ENCODE results near the gene RUNDC3A.

The RUNDC3A gene

DNA sequence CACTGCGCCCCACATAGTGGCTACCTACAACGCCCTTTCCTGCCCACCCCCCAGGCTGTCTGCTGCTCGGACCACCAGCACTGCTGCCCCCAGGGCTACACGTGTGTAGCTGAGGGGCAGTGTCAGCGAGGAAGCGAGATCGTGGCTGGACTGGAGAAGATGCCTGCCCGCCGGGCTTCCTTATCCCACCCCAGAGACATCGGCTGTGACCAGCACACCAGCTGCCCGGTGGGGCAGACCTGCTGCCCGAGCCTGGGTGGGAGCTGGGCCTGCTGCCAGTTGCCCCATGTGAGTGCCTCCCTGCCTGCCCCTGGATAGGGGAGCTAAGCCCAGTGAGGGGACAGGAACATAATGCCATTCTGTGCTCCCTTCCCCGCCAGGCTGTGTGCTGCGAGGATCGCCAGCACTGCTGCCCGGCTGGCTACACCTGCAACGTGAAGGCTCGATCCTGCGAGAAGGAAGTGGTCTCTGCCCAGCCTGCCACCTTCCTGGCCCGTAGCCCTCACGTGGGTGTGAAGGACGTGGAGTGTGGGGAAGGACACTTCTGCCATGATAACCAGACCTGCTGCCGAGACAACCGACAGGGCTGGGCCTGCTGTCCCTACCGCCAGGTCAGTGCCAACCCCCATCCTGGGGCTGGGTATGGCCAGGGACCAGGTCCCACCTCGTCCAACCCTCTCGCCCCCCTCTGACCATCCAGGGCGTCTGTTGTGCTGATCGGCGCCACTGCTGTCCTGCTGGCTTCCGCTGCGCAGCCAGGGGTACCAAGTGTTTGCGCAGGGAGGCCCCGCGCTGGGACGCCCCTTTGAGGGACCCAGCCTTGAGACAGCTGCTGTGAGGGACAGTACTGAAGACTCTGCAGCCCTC is 43.8 kb downstream of the RUNDC3A start:
- no peaks in the 10 kb centered on the region for H4K20me1 ChIP-seq (ENCODE audit: insufficient read depth, low read length)
- H2AFZ ChIP-seq (ENCODE audit: low read length) = no peak overlapping the region
- H3K9me2 ChIP-seq (ENCODE audit: low read depth, low read length) = no peaks in the 10 kb centered on the region
- H3K4me1 ChIP-seq (ENCODE audit: insufficient read depth, low read length, severe bottlenecking) = peaks cover 17% of the 10 kb centered on the region
- H3K4me2 ChIP-seq (ENCODE audit: low read length) = no peak overlapping the region
- H3K79me2 ChIP-seq (ENCODE audit: insufficient read depth, low read length) = no peaks in the 10 kb centered on the region
- no peak overlapping the region for H3K27ac ChIP-seq (ENCODE audit: low read depth, low read length, poor library complexity, severe bottlenecking)
- no peaks in the 10 kb centered on the region; the same call in 1 of the 2 replicates for H3K27me3 ChIP-seq (ENCODE audit: insufficient read depth, low read length)
- no peaks in the 10 kb centered on the region for H3K9me3 ChIP-seq (ENCODE audit: low read length)
- H3F3A ChIP-seq (ENCODE audit: insufficient read depth, low read length) = no peaks in the 10 kb centered on the region
- no peak overlapping the region for H3K9ac ChIP-seq (ENCODE audit: low read length)
- no peak overlapping the region for H3K4me3 ChIP-seq (ENCODE audit: low read depth, low read length, poor library complexity, severe bottlenecking)
- no peaks in the 10 kb centered on the region for H3K36me3 ChIP-seq (ENCODE audit: insufficient read depth, low read length)
- TF ChIP-seq, protein P1, sequence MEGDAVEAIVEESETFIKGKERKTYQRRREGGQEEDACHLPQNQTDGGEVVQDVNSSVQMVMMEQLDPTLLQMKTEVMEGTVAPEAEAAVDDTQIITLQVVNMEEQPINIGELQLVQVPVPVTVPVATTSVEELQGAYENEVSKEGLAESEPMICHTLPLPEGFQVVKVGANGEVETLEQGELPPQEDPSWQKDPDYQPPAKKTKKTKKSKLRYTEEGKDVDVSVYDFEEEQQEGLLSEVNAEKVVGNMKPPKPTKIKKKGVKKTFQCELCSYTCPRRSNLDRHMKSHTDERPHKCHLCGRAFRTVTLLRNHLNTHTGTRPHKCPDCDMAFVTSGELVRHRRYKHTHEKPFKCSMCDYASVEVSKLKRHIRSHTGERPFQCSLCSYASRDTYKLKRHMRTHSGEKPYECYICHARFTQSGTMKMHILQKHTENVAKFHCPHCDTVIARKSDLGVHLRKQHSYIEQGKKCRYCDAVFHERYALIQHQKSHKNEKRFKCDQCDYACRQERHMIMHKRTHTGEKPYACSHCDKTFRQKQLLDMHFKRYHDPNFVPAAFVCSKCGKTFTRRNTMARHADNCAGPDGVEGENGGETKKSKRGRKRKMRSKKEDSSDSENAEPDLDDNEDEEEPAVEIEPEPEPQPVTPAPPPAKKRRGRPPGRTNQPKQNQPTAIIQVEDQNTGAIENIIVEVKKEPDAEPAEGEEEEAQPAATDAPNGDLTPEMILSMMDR (IDR thresholded peaks at IDR 0.05; ENCODE audit: low read length) = no peak
- no peak for TF ChIP-seq EZH2 (IDR thresholded peaks at IDR 0.05; ENCODE audit: borderline replicate concordance, low read length)

- Histone ChIP-seq H2AFZ (ENCODE audit: low read length) (no peak overlapping the region), H3K4me2 (ENCODE audit: low read length) (peak overlapping the region; percentile 66), H3K27ac (ENCODE audit: low read depth, low read length, poor library complexity, severe bottlenecking) (no peak overlapping the region), H3K9me2 (ENCODE audit: low read depth, low read length) (no peaks in the 10 kb centered on the region), H3K9ac (ENCODE audit: low read length) (no peak overlapping the region), H3K9me3 (ENCODE audit: low read length) (no peaks in the 10 kb centered on the region), H3K4me3 (ENCODE audit: low read depth, low read length, poor library complexity, severe bottlenecking) (peak overlapping the region; percentile 50), H3K4me1 (ENCODE audit: insufficient read depth, low read length, severe bottlenecking) (peaks cover 9% of the 10 kb centered on the region), H4K20me1 (ENCODE audit: insufficient read depth, low read length) (no peaks in the 10 kb centered on the region), H3K36me3 (ENCODE audit: insufficient read depth, low read length) (no peaks in the 10 kb centered on the region), H3K79me2 (ENCODE audit: insufficient read depth, low read length) (no peaks in the 10 kb centered on the region), H3K27me3 (ENCODE audit: insufficient read depth, low read length) (no peaks in the 10 kb centered on the region; the same call in 1 of the 2 replicates), H3F3A (ENCODE audit: insufficient read depth, low read length) (no peaks in the 10 kb centered on the region)
- TF ChIP-seq, protein P1 (IDR thresholded peaks at IDR 0.05; ENCODE audit: low read length) = no peak
- no peak for TF ChIP-seq EZH2 (IDR thresholded peaks at IDR 0.05; ENCODE audit: borderline replicate concordance, low read length)
Observed at GRCh38 chr17:44352828-44353671, 44.6 kb downstream of the RUNDC3A start.

DNA sequence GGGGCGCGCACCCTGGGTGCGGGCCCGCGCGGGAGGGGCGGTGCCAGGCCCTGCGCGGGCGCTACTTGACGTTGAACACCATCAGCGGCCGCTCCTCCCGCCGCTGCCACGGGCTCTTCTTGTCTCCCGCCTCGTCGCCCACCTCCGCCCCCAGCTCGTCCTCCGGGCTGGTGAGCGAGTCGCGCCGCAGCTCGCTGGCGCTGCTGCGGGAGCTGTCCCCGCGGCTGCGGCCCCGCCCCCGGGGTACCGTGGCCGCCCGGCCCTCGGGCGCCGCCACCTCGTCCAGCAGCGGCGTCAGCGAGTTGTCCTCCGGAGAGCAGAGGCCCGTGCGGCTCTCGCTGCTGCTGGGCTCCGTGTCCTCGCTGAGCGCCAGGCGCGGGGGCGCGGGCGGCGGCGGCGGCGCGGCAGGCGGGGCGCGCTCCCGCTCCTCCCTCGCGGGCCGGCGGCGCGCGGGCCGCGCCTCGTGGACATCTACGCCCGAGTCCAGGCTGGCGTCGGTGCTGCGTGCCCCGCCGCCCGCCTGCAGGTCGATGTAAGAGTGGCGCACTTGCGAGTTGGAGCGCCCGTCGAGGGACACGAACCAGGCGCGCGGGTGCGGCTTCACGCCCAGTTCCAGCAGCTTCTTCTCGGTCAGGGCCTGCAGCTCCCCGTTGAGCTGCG is 45.4 kb downstream of the RUNDC3A start:
- Histone ChIP-seq H3K27me3 (ENCODE audit: insufficient read depth, low read length) (peaks cover 3% of the 10 kb centered on the region; the same call in 1 of the 2 replicates), H3K27ac (ENCODE audit: low read depth, low read length, poor library complexity, severe bottlenecking) (no peak overlapping the region), H2AFZ (ENCODE audit: low read length) (no peak overlapping the region), H3F3A (ENCODE audit: insufficient read depth, low read length) (no peaks in the 10 kb centered on the region), H3K79me2 (ENCODE audit: insufficient read depth, low read length) (no peaks in the 10 kb centered on the region), H3K9ac (ENCODE audit: low read length) (no peak overlapping the region), H3K4me3 (ENCODE audit: low read depth, low read length, poor library complexity, severe bottlenecking) (peak overlapping the region; percentile 50), H3K4me2 (ENCODE audit: low read length) (peak overlapping the region; percentile 66), H4K20me1 (ENCODE audit: insufficient read depth, low read length) (no peaks in the 10 kb centered on the region), H3K4me1 (ENCODE audit: insufficient read depth, low read length, severe bottlenecking) (peaks cover 5% of the 10 kb centered on the region), H3K36me3 (ENCODE audit: insufficient read depth, low read length) (no peaks in the 10 kb centered on the region), H3K9me2 (ENCODE audit: low read depth, low read length) (no peaks in the 10 kb centered on the region), H3K9me3 (ENCODE audit: low read length) (no peaks in the 10 kb centered on the region)
- no peak for TF ChIP-seq EZH2 (IDR thresholded peaks at IDR 0.05; ENCODE audit: borderline replicate concordance, low read length)
- TF ChIP-seq, protein P1 (IDR thresholded peaks at IDR 0.05; ENCODE audit: low read length) = no peak

Measured in OCI-LY1 (cell line).